Stomach (tissue), 9 donors: Measurements from ENCODE around the gene SLC2A4RG. TPM values are rescaled to one million over a fixed set of nuclear protein-coding genes. Genes with fewer than 3 reads are reported as not detected.

Experiments used
- DNase-seq, 2 donors: peaks; one replicate each; pipeline versions ENCODE4 v3.0.0 to v3.0.0-alpha.2; 2013 to 2019
- H3K27ac ChIP-seq, 5 donors: fragments of 200-600 bp in 4 of 5; sonication (generic) in 4 of 5; one replicate each; pipeline ENCODE4 v1.5.1; 2013 to 2019; ENCODE audit warnings: mild to moderate bottlenecking in 1 of 5, moderate library complexity in 1 of 5
- H3K27me3 ChIP-seq, 3 donors: fragments of 200-600 bp; sonication (generic); one replicate each; pipeline ENCODE4 v1.5.1; 2017 to 2019; ENCODE audit warnings: mixed run types in 1 of 3
- H3K36me3 ChIP-seq, 4 donors: fragments of 200-600 bp; sonication (generic); 1 replicate in 3 of 4; 2 replicates in 1 of 4; pipeline ENCODE4 v1.5.1; 2016 to 2019
- H3K4me1 ChIP-seq, 4 donors: fragments of 200-600 bp; sonication (generic); one replicate each; pipeline ENCODE4 v1.5.1; 2016 to 2019
- H3K4me3 ChIP-seq, 4 donors: fragments of 200-600 bp; sonication (generic) in 3 of 4; one replicate each; pipeline ENCODE4 v1.5.1; 2016 to 2019; ENCODE audit warnings: mild to moderate bottlenecking in 1 of 4
- H3K9me3 ChIP-seq, 4 donors: fragments of 200-600 bp; sonication (generic); one replicate each; pipeline ENCODE4 v1.5.1; 2016 to 2019
- EP300 ChIP-seq: sonication (generic); formaldehyde crosslinking; IDR thresholded peaks from one replicate; pipeline ENCODE4 v1.6.1; 2017; ENCODE audit warnings: antibody characterized with exemption
- POLR2AphosphoS5 ChIP-seq, 3 donors: sonication (generic); formaldehyde crosslinking; IDR thresholded peaks; one replicate each; pipeline ENCODE4 v1.6.1; 2016; ENCODE audit warnings: antibody characterized with exemption in 3 of 3
- WGBS, 5 donors: extraction: QIAGEN DNeasy Blood & Tissue Kit in 3 of 5; methylation state at CpG; one replicate each; pipeline versions ENCODE4 v1.1.5 to v1.1.7; 2013 to 2018; 5-methylcytosine and 5-hydroxymethylcytosine counted together
- intact Hi-C: fragments of 100-400 bp; cut with DNase I; formaldehyde crosslinking; loops from one replicate; pipeline ENCODE4 v1.15.1; 2023; ENCODE audit warnings: low total_unique reads
- polyA plus RNA-seq, 3 donors: library from polyadenylated mRNA; stranded (reverse); fragments of 200-250 nt; gene quantifications; one replicate each; pipeline ENCODE4 v1.2.3, GENCODE V29; 2013
- small RNA-seq, 4 donors: library from RNA; depleted of rRNA; stranded (forward); fragments of <200 nt; gene quantifications; one replicate each; pipeline ENCODE3, GENCODE V24; 2016
- total RNA-seq, 5 donors: library from RNA; depleted of rRNA; stranded (reverse); fragments of >200 nt; gene quantifications; one replicate each; pipeline versions ENCODE4 v1.1.0 to v1.2.3, GENCODE V29; 2014 to 2016
- donor health status: healthy with polysubstance abuse.
- donor health status: Bipolar disorder and iron deficiency.
- donor health status: healthy.

Gene SLC2A4RG
- total and polyA plus RNA-seq, 8 donors = 7.1 to 76.9 (median 42.8) TPM

DNA sequence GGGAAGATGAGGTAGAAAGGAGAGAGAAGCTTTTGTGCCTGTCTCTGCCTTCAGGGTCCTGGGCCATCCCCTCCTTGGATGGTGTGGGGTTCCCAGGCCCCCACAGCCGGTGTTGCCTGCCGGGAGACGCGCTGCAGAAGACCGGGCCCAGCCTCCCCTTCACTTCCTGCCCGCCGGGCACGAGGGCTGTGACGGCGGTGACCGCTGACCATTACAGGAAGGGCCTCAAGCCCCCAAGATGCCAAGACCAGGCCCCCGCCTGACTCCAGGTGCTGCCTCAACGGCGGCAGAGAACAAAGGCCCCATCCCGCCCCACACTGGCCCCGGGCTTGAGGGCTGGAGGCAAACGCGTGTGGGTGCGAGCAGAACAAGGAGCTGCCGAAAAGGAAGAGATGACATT lies 53.3 kb downstream of the SLC2A4RG start:
- H3K9me3 ChIP-seq = no peaks in the 10 kb centered on the region
- peaks cover 5 to 17% (median 17%) of the 10 kb centered on the region in 4 donors for H3K36me3 ChIP-seq
- no peak for TF ChIP-seq EP300
- TF ChIP-seq POLR2AphosphoS5 (IDR thresholded peaks at IDR 0.05) = no peak
- H3K4me3 ChIP-seq = no peak overlapping the region
- DNase-seq = no peak
- 69 to 87% (median 81%) methylated on average over 20 of the region's 20 CpGs; no CpG with 5 or more reads in 1 of the 5 donors for WGBS, 5 donors
- peaks cover 0 to 5% (median 0%) of the 10 kb centered on the region in 4 donors for H3K4me1 ChIP-seq
- H3K27me3 ChIP-seq = no peaks in the 10 kb centered on the region
- intact Hi-C loops = no loop called here
- H3K27ac ChIP-seq = peak overlapping the region in 1 of 5 donors; percentile 32

Small RNA genes lying within 50 kb of the gene (small RNA-seq; reads per million reads assigned to genes)
- gene LIME1 (0 reads per million in 4 donors), gene TNFRSF6B (0 reads per million in 4 donors)

Other genes starting within 250 kb of the SLC2A4RG start
- 10 to 100 TPM in 2 of 5 donors, 1 to 10 TPM in 1, under 1 TPM in 1, not detected in 1; 0.58 to 64.8 (median 16.7) TPM for gene EEF1A2, start 240.7 kb upstream of the SLC2A4RG start, total RNA-seq
- 10 to 100 TPM in 2 of 3 donors, 1 to 10 TPM in 1; 4.6 to 53.0 (median 25.0) TPM for gene EEF1A2, start 240.7 kb upstream of the SLC2A4RG start, polyA plus RNA-seq
- 100 to 1,000 TPM in 2 of 5 donors, 10 to 100 TPM in 2, 1 to 10 TPM in 1; 1.8 to 213 (median 84.8) TPM for gene PPDPF, start 219.0 kb upstream of the SLC2A4RG start, total RNA-seq
- 100 to 1,000 TPM; 570 to 756 (median 749) TPM for gene PPDPF, start 219.0 kb upstream of the SLC2A4RG start, polyA plus RNA-seq
- 10 to 100 TPM; 10.3 to 98.5 (median 22.2) TPM for gene PTK6, start 202.4 kb upstream of the SLC2A4RG start, total RNA-seq
- 10 to 100 TPM in 2 of 3 donors, 1 to 10 TPM in 1; 7.7 to 32.5 (median 23.6) TPM for gene PTK6, start 202.4 kb upstream of the SLC2A4RG start, polyA plus RNA-seq
- gene SRMS, start 192.0 kb upstream of the SLC2A4RG start, total RNA-seq = 1 to 10 TPM in 1 of 5 donors, under 1 TPM in 1, not detected in 3; 0.87 to 3.5 TPM
- gene SRMS, start 192.0 kb upstream of the SLC2A4RG start, polyA plus RNA-seq = 1 to 10 TPM in 1 of 3 donors, not detected in 2; 2.1 TPM
- gene FNDC11, start 185.6 kb upstream of the SLC2A4RG start, total RNA-seq = 1 to 10 TPM in 1 of 5 donors, under 1 TPM in 1, not detected in 3; 0.55 to 1.2 TPM
- 1 to 10 TPM in 1 of 3 donors, under 1 TPM in 2; 0.25 to 3.1 (median 0.50) TPM for gene FNDC11, start 185.6 kb upstream of the SLC2A4RG start, polyA plus RNA-seq
- 10 to 100 TPM; 27.4 to 95.5 (median 41.2) TPM for gene HELZ2, start 165.5 kb upstream of the SLC2A4RG start, total RNA-seq
- 1 to 10 TPM; 4.4 to 7.3 (median 6.9) TPM for gene HELZ2, start 165.5 kb upstream of the SLC2A4RG start, polyA plus RNA-seq
- gene GMEB2, start 112.7 kb upstream of the SLC2A4RG start, total RNA-seq = 10 to 100 TPM in 2 of 5 donors, 1 to 10 TPM in 3; 1.8 to 20.4 (median 8.3) TPM
- 1 to 10 TPM; 5.4 to 7.5 (median 7.4) TPM for gene GMEB2, start 112.7 kb upstream of the SLC2A4RG start, polyA plus RNA-seq
- gene STMN3, start 86.4 kb upstream of the SLC2A4RG start, total RNA-seq = 10 to 100 TPM in 2 of 5 donors, 1 to 10 TPM in 2, under 1 TPM in 1; 0.87 to 13.4 (median 5.5) TPM
- gene STMN3, start 86.4 kb upstream of the SLC2A4RG start, polyA plus RNA-seq = 10 to 100 TPM; 12.3 to 14.8 (median 12.5) TPM
- 10 to 100 TPM; 13.6 to 70.4 (median 32.7) TPM for gene RTEL1, start 81.5 kb upstream of the SLC2A4RG start, total RNA-seq
- 1 to 10 TPM; 7.6 to 10.0 (median 9.2) TPM for gene RTEL1, start 81.5 kb upstream of the SLC2A4RG start, polyA plus RNA-seq
- 10 to 100 TPM in 1 of 5 donors, 1 to 10 TPM in 3, not detected in 1; 1.1 to 16.9 (median 3.2) TPM for gene TNFRSF6B, start 43.1 kb upstream of the SLC2A4RG start, total RNA-seq
- 10 to 100 TPM in 1 of 3 donors, 1 to 10 TPM in 2; 8.5 to 26.2 (median 9.5) TPM for gene TNFRSF6B, start 43.1 kb upstream of the SLC2A4RG start, polyA plus RNA-seq
- gene ARFRP1, start 31.8 kb upstream of the SLC2A4RG start, total RNA-seq = 100 to 1,000 TPM in 1 of 5 donors, 10 to 100 TPM in 3, 1 to 10 TPM in 1; 7.6 to 103 (median 35.8) TPM
- 10 to 100 TPM; 30.2 to 56.2 (median 35.9) TPM for gene ARFRP1, start 31.8 kb upstream of the SLC2A4RG start, polyA plus RNA-seq
- 10 to 100 TPM; 12.3 to 49.6 (median 39.3) TPM for gene ZGPAT, start 31.7 kb upstream of the SLC2A4RG start, total RNA-seq
- 10 to 100 TPM; 29.9 to 41.7 (median 37.7) TPM for gene ZGPAT, start 31.7 kb upstream of the SLC2A4RG start, polyA plus RNA-seq
- 100 to 1,000 TPM in 1 of 5 donors, 10 to 100 TPM in 2, 1 to 10 TPM in 2; 3.6 to 117 (median 16.8) TPM for gene LIME1, start 3.1 kb upstream of the SLC2A4RG start, total RNA-seq
- 10 to 100 TPM; 17.1 to 24.3 (median 19.9) TPM for gene LIME1, start 3.1 kb upstream of the SLC2A4RG start, polyA plus RNA-seq
- 10 to 100 TPM in 1 of 5 donors, 1 to 10 TPM in 3, under 1 TPM in 1; 0.58 to 13.4 (median 4.1) TPM for gene ZBTB46, start 91.5 kb downstream of the SLC2A4RG start, total RNA-seq
- 1 to 10 TPM; 1.1 to 1.8 (median 1.7) TPM for gene ZBTB46, start 91.5 kb downstream of the SLC2A4RG start, polyA plus RNA-seq
- gene ABHD16B, start 121.7 kb downstream of the SLC2A4RG start, total RNA-seq = not detected
- under 1 TPM in 2 of 3 donors, not detected in 1; 0.37 to 0.43 TPM for gene ABHD16B, start 121.7 kb downstream of the SLC2A4RG start, polyA plus RNA-seq
- gene TPD52L2, start 125.5 kb downstream of the SLC2A4RG start, total RNA-seq = 10 to 100 TPM; 42.0 to 53.1 (median 45.5) TPM
- 10 to 100 TPM; 72.8 to 75.6 (median 73.3) TPM for gene TPD52L2, start 125.5 kb downstream of the SLC2A4RG start, polyA plus RNA-seq
- gene DNAJC5, start 155.3 kb downstream of the SLC2A4RG start, total RNA-seq = 10 to 100 TPM; 23.7 to 60.1 (median 52.7) TPM
- gene DNAJC5, start 155.3 kb downstream of the SLC2A4RG start, polyA plus RNA-seq = 10 to 100 TPM; 23.1 to 26.4 (median 25.6) TPM
- gene UCKL1, start 216.6 kb downstream of the SLC2A4RG start, total RNA-seq = 100 to 1,000 TPM in 1 of 5 donors, 10 to 100 TPM in 4; 20.9 to 107 (median 36.8) TPM
- gene UCKL1, start 216.6 kb downstream of the SLC2A4RG start, polyA plus RNA-seq = 10 to 100 TPM; 17.7 to 60.5 (median 24.0) TPM
- 10 to 100 TPM in 2 of 5 donors, 1 to 10 TPM in 3; 6.1 to 12.1 (median 9.2) TPM for gene ZNF512B, start 230.2 kb downstream of the SLC2A4RG start, total RNA-seq
- 1 to 10 TPM; 3.5 to 7.6 (median 6.3) TPM for gene ZNF512B, start 230.2 kb downstream of the SLC2A4RG start, polyA plus RNA-seq
- 10 to 100 TPM in 2 of 5 donors, 1 to 10 TPM in 3; 2.9 to 68.1 (median 9.4) TPM for gene SAMD10, start 239.9 kb downstream of the SLC2A4RG start, total RNA-seq
- gene SAMD10, start 239.9 kb downstream of the SLC2A4RG start, polyA plus RNA-seq = 1 to 10 TPM; 4.9 to 6.6 (median 6.3) TPM
- 10 to 100 TPM; 30.4 to 67.4 (median 39.7) TPM for gene PRPF6, start 241.4 kb downstream of the SLC2A4RG start, total RNA-seq
- 10 to 100 TPM; 27.0 to 44.2 (median 39.6) TPM for gene PRPF6, start 241.4 kb downstream of the SLC2A4RG start, polyA plus RNA-seq